Naive B cell (primary cell): ENCODE results near the gene HOXD1. TPM values are rescaled to one million over a fixed set of nuclear protein-coding genes. Genes with fewer than 3 reads are reported as not detected.

Source experiments
- ATAC-seq, 2 donors: fragments of 150-1000 bp; cut with Tn5 transposase; 2 replicates each; pipeline ENCODE4 v1.10.0; 2021; ENCODE audit warnings: low read depth in 2 of 2, mild to moderate bottlenecking in 2 of 2, moderate library complexity in 2 of 2
- DNase-seq: peaks from one replicate; pipeline ENCODE4 v3.0.0; 2022
- H3K27ac Mint-ChIP-seq, 6 donors: one replicate each; pipeline ENCODE4 v1.8.0; 2020 to 2022; ENCODE audit warnings: mild to moderate bottlenecking in 6 of 6, mixed read lengths in 6 of 6, moderate library complexity in 5 of 6, inconsistent platforms in 2 of 6
- H3K27me3 Mint-ChIP-seq, 3 donors: one replicate each; pipeline ENCODE4 v1.8.0; 2021 to 2022; ENCODE audit warnings: mixed read lengths in 3 of 3, mild to moderate bottlenecking in 1 of 3
- H3K36me3 Mint-ChIP-seq, 2 donors: one replicate each; pipeline ENCODE4 v1.8.0; 2020 to 2022; ENCODE audit warnings: mixed read lengths in 2 of 2, inconsistent platforms in 1 of 2, mild to moderate bottlenecking in 1 of 2
- H3K4me1 Mint-ChIP-seq, 3 donors: one replicate each; pipeline ENCODE4 v1.8.0; 2020 to 2022; ENCODE audit warnings: mixed read lengths in 3 of 3, inconsistent platforms in 1 of 3, mild to moderate bottlenecking in 1 of 3, moderate library complexity in 1 of 3
- H3K4me3 Mint-ChIP-seq, 8 donors: one replicate each; pipeline ENCODE4 v1.8.0; 2020 to 2022; ENCODE audit warnings: mild to moderate bottlenecking in 8 of 8, mixed read lengths in 8 of 8, moderate library complexity in 8 of 8, inconsistent platforms in 2 of 8
- H3K9me3 Mint-ChIP-seq, 7 donors: one replicate each; pipeline ENCODE4 v1.8.0; 2020 to 2022; ENCODE audit warnings: mixed read lengths in 7 of 7, mild to moderate bottlenecking in 5 of 7, inconsistent platforms in 2 of 7, moderate library complexity in 1 of 7
- polyA plus RNA-seq, 6 donors: library from polyadenylated mRNA; unstranded; fragments of 300-500 nt; fragmentation: Illumina TruSeq; gene quantifications; one replicate each; pipeline ENCODE4 v1.2.3, GENCODE V29; 2021; ENCODE audit warnings: low read depth in 6 of 6

Gene HOXD1
- polyA plus RNA-seq, 6 donors from 2014 or later = not detected

DNA sequence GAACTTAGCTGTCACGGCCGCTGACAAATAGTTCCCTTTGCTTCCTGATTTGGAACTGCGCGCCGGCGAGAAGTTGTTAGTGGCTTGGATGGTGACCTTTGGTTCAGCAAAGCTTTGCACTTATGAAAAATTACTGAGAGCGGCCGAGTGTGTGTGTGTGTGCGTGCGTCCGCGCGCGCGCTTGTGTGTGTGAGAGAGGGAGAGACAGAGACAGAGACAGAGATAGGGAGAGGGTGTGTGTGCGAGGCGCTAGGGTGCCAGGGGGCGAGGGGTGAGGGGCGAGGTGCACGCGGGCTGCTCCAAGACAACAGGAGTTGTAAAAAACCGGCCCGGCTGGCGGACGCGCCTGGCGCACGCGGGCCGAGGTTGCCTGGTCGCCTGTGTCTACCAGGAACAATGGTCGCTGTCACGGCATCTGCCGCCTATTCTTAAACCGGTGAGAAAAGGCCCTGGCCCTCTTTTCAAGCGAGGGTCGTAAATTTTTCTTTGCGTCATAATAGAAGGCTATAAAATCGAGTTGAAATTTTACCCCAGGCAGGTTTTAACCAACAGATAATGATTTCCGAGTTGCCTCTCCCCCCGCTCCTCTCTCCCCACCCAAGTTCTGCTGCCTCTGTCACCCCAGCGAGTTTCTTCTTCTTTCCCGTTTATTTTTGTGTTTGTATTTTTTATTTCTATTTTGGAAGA is 30.8 kb upstream of the HOXD1 start:
- DNase-seq (no peak), ATAC-seq (no peak)
- Mint-ChIP-seq H3K36me3 (peaks cover 0 to 8% of the 10 kb centered on the region in 2 donors), H3K27me3 (peaks cover 51 to 89% (median 84%) of the 10 kb centered on the region in 3 donors), H3K9me3 (peaks cover 0 to 6% (median 4%) of the 10 kb centered on the region in 7 donors), H3K4me3 (peak overlapping the region in 7 of 8 donors; percentile 19 to 85 (median 44)), H3K27ac (peak overlapping the region in 4 of 6 donors; percentile 33 to 96 (median 90)), H3K4me1 (peaks cover 4 to 16% (median 6%) of the 10 kb centered on the region in 3 donors)

GRCh38 chr2:176158186-176158591 is 30.3 kb upstream of the HOXD1 start:
- DNase-seq = no peak
- ATAC-seq = no peak
- Mint-ChIP-seq H3K27ac (peak overlapping the region in 4 of 6 donors; percentile 30 to 88 (median 62)), H3K9me3 (peaks cover 0 to 8% (median 2%) of the 10 kb centered on the region in 7 donors), H3K4me1 (peaks cover 4 to 16% (median 6%) of the 10 kb centered on the region in 3 donors), H3K4me3 (peak overlapping the region in 6 of 8 donors; percentile 19 to 74 (median 57)), H3K27me3 (peaks cover 56 to 89% (median 84%) of the 10 kb centered on the region in 3 donors), H3K36me3 (peaks cover 0 to 8% of the 10 kb centered on the region in 2 donors)

GRCh38 chr2:176158855-176159662 is 29.4 kb upstream of the HOXD1 start:
- Mint-ChIP-seq H3K4me1 (peaks cover 4 to 16% (median 12%) of the 10 kb centered on the region in 3 donors), H3K27ac (peak overlapping the region in 2 of 6 donors; percentile 63 to 80), H3K36me3 (peaks cover 0 to 16% of the 10 kb centered on the region in 2 donors), H3K27me3 (peaks cover 63 to 89% (median 85%) of the 10 kb centered on the region in 3 donors), H3K9me3 (peaks cover under 1 to 15% (median 8%) of the 10 kb centered on the region in 7 donors), H3K4me3 (peak overlapping the region in 4 of 8 donors; percentile 12 to 84 (median 60))
- DNase-seq (no peak), ATAC-seq (no peak)

GRCh38 chr2:176159663-176160250 is 28.7 kb upstream of the HOXD1 start:
- Mint-ChIP-seq H3K9me3 (peaks cover 4 to 20% (median 9%) of the 10 kb centered on the region in 7 donors), H3K27ac (peak overlapping the region in 2 of 6 donors; percentile 63 to 80), H3K4me3 (peak overlapping the region in 3 of 8 donors; percentile 12 to 84 (median 41)), H3K36me3 (peaks cover 0 to 21% of the 10 kb centered on the region in 2 donors), H3K4me1 (peaks cover 8 to 19% (median 16%) of the 10 kb centered on the region in 3 donors), H3K27me3 (peaks cover 60 to 89% (median 84%) of the 10 kb centered on the region in 3 donors)
- DNase-seq (no peak), ATAC-seq (no peak)

GRCh38 chr2:176160251-176160985 is 28.1 kb upstream of the HOXD1 start:
- Mint-ChIP-seq H3K4me3 (peak overlapping the region in 3 of 8 donors; percentile 39 to 56 (median 47)), H3K4me1 (peaks cover 8 to 23% (median 16%) of the 10 kb centered on the region in 3 donors), H3K27ac (peak overlapping the region in 1 of 6 donors; percentile 70), H3K27me3 (peaks cover 60 to 89% (median 81%) of the 10 kb centered on the region in 3 donors), H3K9me3 (peaks cover 4 to 20% (median 9%) of the 10 kb centered on the region in 7 donors), H3K36me3 (peaks cover 0 to 21% of the 10 kb centered on the region in 2 donors)
- DNase-seq = no peak
- ATAC-seq = no peak

DNA sequence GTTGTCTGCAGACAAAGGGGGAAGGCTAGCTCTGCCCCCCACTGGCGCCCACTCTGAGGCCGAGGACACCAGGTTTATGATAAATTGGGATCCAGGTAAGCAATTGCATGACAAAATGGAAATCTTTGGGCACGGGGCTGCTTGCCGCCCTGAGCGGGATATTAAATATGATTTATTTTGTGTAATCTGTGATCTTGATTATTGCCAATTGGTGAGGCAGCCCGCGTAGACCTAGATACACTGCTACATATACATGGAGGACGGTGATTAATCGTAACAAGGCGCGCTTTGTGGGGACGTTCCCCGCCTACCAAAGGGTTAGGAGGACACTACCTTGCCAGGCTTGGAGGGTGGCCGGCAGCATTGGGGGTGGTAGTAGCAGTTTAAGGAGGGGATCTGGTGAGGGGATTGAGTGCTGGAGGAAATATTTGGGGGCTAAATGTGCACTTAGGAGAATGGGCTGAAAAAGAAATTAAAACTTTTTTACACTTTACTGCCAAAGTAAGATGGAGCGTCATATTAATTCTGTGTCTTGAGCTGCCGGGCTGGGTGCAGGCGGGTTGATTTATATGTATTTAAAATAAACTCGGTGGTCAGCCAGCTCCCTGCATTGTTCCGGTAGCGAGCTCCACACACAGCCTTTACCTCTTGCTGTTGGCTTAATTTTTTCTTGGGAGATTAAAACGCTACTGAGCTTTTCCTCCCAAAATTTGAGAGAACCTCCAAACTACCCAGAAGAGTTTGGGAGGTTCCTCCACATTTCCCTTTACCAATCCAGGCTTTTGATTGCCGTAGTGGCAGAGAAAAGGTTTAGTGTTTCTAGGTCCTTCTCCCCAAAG is 27.3 kb upstream of the HOXD1 start:
- H3K27ac Mint-ChIP-seq = peak overlapping the region in 1 of 6 donors; percentile 93
- peak overlapping the region in 4 of 8 donors; percentile 33 to 79 (median 48) for H3K4me3 Mint-ChIP-seq
- H3K4me1 Mint-ChIP-seq = peaks cover 8 to 23% (median 16%) of the 10 kb centered on the region in 3 donors
- H3K9me3 Mint-ChIP-seq = peaks cover 4 to 20% (median 11%) of the 10 kb centered on the region in 7 donors
- H3K27me3 Mint-ChIP-seq = peaks cover 63 to 89% (median 81%) of the 10 kb centered on the region in 3 donors
- DNase-seq = no peak
- no peak for ATAC-seq
- H3K36me3 Mint-ChIP-seq = peaks cover 0 to 21% of the 10 kb centered on the region in 2 donors

DNA sequence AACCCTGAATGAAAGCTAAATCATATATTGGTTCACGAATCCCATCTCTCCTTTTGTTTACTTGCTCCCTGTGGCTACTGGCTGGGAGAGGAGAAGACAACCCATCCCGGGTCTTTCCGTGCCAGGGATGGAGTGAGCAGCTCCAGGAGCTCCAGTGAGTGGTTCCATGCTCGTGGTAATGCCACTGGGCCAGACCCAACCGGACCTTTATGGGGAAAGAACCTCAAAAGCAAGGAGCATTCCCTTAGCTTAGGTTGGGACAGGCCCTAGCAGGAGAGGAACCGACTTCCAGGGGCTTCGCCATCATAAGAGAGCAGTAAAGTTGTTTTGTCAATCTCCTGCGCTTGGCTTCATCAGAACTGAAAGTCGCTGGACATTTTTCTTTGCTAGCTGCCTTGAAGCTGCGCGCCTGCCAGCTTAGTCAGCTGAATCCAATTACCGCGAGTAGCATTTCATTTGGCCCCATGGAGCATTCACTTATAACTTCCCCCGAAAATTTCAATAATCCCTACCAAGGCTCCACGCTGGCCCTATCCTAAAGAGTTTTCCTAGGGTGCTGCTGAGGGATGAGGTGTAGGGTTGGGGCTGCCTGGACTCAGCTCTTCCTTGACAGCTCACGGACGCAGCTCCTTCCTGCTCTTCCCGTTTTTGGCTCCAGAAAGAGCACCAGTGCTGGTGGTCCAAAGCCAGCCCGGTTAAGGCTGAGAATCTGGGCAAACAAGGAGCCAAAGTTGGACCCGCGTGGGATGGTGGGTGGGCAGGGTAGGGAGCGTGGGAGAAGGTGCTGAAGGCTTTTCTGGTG is 26.4 kb upstream of the HOXD1 start:
- H3K27ac Mint-ChIP-seq = peak overlapping the region in 1 of 6 donors; percentile 39
- H3K9me3 Mint-ChIP-seq = peaks cover 4 to 21% (median 12%) of the 10 kb centered on the region in 7 donors
- H3K36me3 Mint-ChIP-seq = peaks cover 3 to 21% of the 10 kb centered on the region in 2 donors
- peaks cover 65 to 91% (median 81%) of the 10 kb centered on the region in 3 donors for H3K27me3 Mint-ChIP-seq
- peaks cover 8 to 23% (median 16%) of the 10 kb centered on the region in 3 donors for H3K4me1 Mint-ChIP-seq
- DNase-seq (no peak), ATAC-seq (no peak)
- peak overlapping the region in 2 of 8 donors; percentile 7 to 79 for H3K4me3 Mint-ChIP-seq

DNA sequence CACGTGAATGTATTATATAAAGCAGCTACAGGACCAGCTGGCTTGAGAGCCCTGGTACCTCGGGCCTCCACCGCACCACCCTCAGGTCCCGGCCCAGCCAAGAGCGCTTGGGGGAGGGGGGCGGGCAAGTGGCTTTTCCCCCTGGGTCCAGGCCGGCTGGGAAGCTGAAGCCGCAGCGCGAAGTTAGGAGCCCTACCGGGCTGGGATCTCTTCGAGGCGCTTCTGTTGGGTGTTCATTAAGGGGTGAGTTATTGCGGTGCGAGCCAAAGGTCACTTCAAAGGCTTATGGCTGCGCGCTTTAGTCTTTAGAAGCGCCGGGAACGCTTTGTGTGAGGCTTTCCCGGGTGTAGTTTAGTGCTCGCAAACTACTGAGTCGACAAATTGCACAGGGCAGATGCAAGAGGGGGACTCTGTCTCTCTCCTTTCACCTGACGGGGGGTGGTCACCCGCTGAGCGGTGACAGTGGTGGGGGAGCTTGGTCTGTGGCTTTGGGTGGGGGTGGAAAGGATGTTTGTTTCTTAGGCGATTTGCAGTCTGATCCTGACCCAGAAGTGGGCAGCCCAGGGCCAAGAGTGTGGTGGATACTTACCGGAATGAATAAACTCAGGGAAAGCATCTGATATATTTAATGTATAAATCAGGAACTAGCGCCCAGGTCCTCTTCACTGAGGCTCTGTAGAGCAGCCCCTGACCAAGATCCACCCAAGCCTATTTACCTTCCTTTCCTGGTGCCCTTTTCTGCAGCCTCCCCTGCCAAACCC is 25.4 kb upstream of the HOXD1 start:
- DNase-seq = no peak
- Mint-ChIP-seq H3K27ac (peak overlapping the region in 2 of 6 donors; percentile 53 to 92), H3K36me3 (peaks cover 7 to 13% of the 10 kb centered on the region in 2 donors), H3K27me3 (peaks cover 67 to 92% (median 79%) of the 10 kb centered on the region in 3 donors), H3K4me1 (peaks cover 4 to 17% (median 15%) of the 10 kb centered on the region in 3 donors), H3K9me3 (peaks cover 4 to 30% (median 9%) of the 10 kb centered on the region in 7 donors), H3K4me3 (peak overlapping the region in 2 of 8 donors; percentile 35 to 78)
- ATAC-seq = no peak

DNA sequence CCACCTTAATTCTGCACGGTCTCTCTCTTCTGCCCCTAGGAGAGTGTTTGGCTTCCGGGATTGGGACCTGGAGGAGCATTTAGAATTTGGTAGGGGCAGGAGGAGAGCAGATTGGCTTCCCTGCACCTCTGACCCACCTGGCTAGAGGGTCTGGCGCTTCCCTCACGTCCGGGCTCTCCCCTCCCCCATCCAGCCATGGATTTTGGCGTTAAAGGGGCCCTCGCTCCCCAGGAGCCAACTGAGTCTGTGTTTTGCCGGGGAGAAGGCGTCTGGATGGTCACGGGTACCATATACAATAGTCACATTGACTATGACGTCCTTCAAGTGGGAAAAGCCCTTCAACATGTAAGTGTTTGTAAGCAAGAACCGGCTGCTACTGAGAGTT is 24.8 kb upstream of the HOXD1 start:
- DNase-seq (no peak), ATAC-seq (no peak)
- Mint-ChIP-seq H3K27me3 (peaks cover 62 to 91% (median 75%) of the 10 kb centered on the region in 3 donors), H3K27ac (peak overlapping the region in 4 of 6 donors; percentile 9 to 92 (median 56)), H3K9me3 (peaks cover 4 to 30% (median 9%) of the 10 kb centered on the region in 7 donors), H3K4me3 (peak overlapping the region in 3 of 8 donors; percentile 29 to 78 (median 35)), H3K4me1 (peaks cover 4 to 15% (median 10%) of the 10 kb centered on the region in 3 donors), H3K36me3 (peaks cover 7 to 13% of the 10 kb centered on the region in 2 donors)

- H3K27ac Mint-ChIP-seq = peak overlapping the region in 4 of 6 donors; percentile 27 to 92 (median 88)
Measured at GRCh38 chr2:176164201-176164600, 24.3 kb upstream of the HOXD1 start.

More at GRCh38 chr2:176164201-176164600, 24.3 kb upstream of the HOXD1 start:
- no peak for ATAC-seq
- peaks cover 62 to 96% (median 80%) of the 10 kb centered on the region in 3 donors for H3K27me3 Mint-ChIP-seq
- peak overlapping the region in 2 of 8 donors; percentile 69 to 78 for H3K4me3 Mint-ChIP-seq
- no peak for DNase-seq
- H3K36me3 Mint-ChIP-seq = peaks cover 7 to 13% of the 10 kb centered on the region in 2 donors
- H3K4me1 Mint-ChIP-seq = peaks cover 4 to 15% (median 10%) of the 10 kb centered on the region in 3 donors
- H3K9me3 Mint-ChIP-seq = peaks cover 4 to 30% (median 9%) of the 10 kb centered on the region in 7 donors
